IPS-NIHi7 (cell line): ENCODE results near the gene OGDH.
A peak's percentile ranks its signal among the peaks of the same experiment; 100 is the strongest.
"Not testable (repeated sequence)": the region's sequence is repeated elsewhere in the genome, so short reads cannot be mapped to it uniquely, and the experiment has no call there.

Source experiments
- DNase-seq: peaks from one replicate; pipeline ENCODE4 v3.0.0; 2012; ENCODE audit warnings: mixed read lengths; ENCODE audit errors: extremely low spot score

OGDH gene

GRCh38 chr7:44580945-44581878 is 25.2 kb upstream of the OGDH start:
- DNase-seq = peak; percentile 15

GRCh38 chr7:44581879-44582603 is 24.4 kb upstream of the OGDH start, which contains the start of gene TMED4:
Gene TMED4 (minus strand): TSS chr7:44582231. CDS start chr7:44582206, 25 bp downstream.
- DNase-seq = peak; percentile 100

GRCh38 chr7:44583146-44583865 is 23.1 kb upstream of the OGDH start:
- peak; percentile 2 for DNase-seq

- DNase-seq = peak; percentile 1
Observed at GRCh38 chr7:44587843-44588711, 18.4 kb upstream of the OGDH start.

- peak; percentile 1 for DNase-seq
Observed at GRCh38 chr7:44590910-44591309, 15.5 kb upstream of the OGDH start.

GRCh38 chr7:44595934-44596635 is 10.3 kb upstream of the OGDH start:
- DNase-seq = no peak

- not testable (repeated sequence) for DNase-seq
Observed at GRCh38 chr7:44597181-44597580, 9.2 kb upstream of the OGDH start.

GRCh38 chr7:44599222-44599621 is 7.2 kb upstream of the OGDH start:
- DNase-seq = no peak

GRCh38 chr7:44602576-44602910 is 3.9 kb upstream of the OGDH start:
- no peak for DNase-seq

- no peak for DNase-seq
Observed at GRCh38 chr7:44603193-44603592, 3.2 kb upstream of the OGDH start.

GRCh38 chr7:44604941-44605340 is 1.5 kb upstream of the OGDH start:
- no peak for DNase-seq

- no peak for DNase-seq
Observed at GRCh38 chr7:44607141-44608068, 978 bp downstream of the OGDH start.

- no peak for DNase-seq
Observed at GRCh38 chr7:44608916-44609648, 2.7 kb downstream of the OGDH start.

- DNase-seq = no peak
Observed at GRCh38 chr7:44609829-44610228, 3.4 kb downstream of the OGDH start.

GRCh38 chr7:44615149-44615611 is 8.8 kb downstream of the OGDH start:
- DNase-seq = no peak

GRCh38 chr7:44615793-44616192 is 9.4 kb downstream of the OGDH start:
- no peak for DNase-seq

- no peak for DNase-seq
Observed at GRCh38 chr7:44616545-44616944, 10.1 kb downstream of the OGDH start.

- no peak for DNase-seq
Observed at GRCh38 chr7:44617225-44617890, 10.9 kb downstream of the OGDH start.
